ENCODE measurements around the gene NEK8.
"Not testable (repeated sequence)": the region's sequence is repeated elsewhere in the genome, so short reads cannot be mapped to it uniquely, and the experiment has no call there.

NEK8 gene

DNA sequence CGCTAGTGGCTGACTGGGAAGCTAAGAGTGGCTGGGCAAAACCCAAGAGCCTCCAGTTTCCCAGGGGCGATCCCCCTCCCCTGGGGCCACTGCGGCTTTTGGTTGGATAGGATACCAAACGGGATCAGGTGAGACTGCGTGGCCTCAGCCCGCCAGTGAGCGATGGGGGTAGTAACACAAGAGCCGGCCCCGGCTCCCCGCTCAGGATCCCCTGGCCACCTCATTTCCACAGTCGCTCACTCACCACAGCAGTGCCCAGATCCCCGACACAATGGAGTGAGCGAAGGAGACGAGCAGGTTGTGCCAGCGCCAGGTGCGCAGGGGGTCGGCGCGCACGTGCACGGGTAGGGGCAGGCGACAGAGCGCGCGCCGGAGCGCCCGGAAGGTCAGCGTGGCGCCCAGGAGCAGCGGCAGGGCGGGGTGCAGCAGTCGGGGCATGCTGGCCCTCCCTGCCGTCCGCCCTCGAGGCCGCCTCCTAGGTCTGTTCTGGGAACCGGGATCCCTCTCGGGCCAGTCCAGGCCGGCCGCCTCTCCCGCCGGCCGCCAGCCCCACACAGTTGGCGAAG is 2.8 kb upstream of the NEK8 start:
- peak in 1 of 5 donors; percentile 54 for DNase-seq

DNA sequence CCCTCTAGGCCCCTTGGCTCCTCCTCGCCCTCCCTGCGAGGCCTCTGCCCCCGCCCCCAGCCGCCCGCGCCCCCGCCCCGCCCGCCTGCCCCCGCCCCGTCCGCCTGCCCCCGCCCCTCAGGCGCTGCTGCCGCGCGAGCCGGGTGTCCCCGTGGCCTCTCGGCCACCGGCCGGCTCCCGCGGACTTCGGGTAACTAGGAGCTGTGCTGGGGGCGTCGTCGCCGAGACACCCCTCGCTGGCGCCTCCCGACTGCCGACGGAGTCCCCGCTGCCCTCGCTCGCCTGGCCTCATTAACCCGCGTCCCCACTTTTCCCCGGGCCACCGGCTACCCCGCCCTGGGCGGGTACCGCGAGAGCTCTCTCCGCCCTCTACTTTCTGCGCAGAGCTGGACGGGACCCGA is 2.4 kb upstream of the NEK8 start, which contains the start of gene TLCD1:
TLCD1 (minus strand) TSS at position 8 of the 401 bp plus-strand sequence. CDS start 136 bp downstream, outside the sequence.
- peak; percentile 42 to 79 (median 60) for DNase-seq

DNA sequence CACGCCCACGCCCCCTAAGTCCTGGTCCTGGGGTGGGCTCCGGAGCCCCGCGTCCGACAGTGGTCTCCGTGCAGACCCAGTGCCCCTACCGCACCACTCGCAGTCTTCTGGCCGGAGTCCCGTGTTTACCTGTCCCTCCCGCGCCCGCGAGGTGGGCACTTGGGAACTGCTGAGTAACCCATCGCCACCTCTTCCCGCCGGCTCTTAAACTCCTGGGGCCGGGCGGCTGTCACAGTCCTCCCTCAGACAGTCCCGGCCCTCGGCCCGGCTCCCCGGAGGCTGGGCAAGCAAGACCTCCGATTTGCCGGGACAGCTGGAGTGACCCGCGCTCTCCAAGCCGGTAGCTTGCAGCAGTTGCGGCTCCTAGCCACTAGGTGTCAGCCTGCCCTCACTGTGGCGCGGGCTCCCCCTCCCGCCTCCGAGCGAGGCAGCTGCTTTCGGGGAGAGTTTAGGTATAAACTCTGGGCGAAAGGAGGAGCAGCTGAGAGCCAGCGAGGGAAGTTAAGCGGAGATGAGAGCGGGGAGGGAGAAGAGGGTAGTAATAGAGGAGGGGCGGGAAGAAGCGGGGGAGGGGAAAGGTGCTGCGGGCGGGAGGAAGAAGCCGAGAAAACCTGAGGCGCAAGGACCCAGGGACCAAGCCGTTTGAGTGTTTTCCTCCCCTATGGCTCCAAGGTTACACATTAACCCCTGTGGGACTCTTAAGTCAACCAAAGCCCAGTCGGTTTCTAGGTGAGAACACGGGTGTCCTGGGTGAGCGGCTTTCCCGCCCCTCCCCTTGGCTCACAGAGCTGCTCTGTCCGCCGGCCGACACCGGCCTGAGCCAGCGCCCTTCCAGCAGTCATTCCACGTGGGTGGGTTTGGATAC is 1.7 kb upstream of the NEK8 start:
- peak; percentile 78 to 90 (median 87) for DNase-seq

DNA sequence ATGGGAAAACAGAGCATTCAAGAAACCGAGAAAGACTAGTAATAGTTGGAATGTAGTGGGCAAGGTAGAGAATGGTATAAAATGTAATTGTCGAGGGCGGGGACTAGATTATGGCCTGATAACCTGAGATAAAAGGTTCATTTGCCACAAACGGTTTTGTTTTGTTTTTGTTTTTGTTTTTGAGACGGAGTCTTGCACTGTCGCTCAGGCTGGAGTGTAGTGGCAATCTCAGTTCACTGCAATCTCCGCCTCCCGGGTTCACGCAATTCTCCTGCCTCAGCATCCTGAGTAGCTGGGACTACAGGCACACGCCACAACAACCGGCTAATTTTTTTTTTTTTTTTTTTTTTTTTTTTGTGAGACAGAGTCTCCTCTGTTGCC is 1.4 kb downstream of the NEK8 start:
- no peak for DNase-seq

DNA sequence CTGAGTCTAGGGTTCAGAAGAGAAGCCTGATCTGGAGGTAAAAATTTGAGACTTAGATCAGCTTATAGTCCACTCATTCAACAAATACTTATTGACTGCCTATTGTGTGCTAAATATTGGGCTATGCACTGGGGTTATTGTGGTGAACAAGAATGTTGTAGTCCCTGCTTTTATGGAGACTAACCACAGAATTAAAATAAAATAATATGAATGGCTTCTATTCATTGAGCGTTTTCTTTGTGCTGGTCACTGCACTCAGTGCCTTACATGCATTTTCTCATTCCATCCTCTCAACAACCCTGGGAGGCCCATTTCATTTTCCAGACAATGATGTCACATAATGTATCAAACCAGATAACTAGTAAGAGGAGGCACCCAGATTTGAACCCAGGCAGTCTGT is 4.8 kb downstream of the NEK8 start:
- DNase-seq: no peak

DNA sequence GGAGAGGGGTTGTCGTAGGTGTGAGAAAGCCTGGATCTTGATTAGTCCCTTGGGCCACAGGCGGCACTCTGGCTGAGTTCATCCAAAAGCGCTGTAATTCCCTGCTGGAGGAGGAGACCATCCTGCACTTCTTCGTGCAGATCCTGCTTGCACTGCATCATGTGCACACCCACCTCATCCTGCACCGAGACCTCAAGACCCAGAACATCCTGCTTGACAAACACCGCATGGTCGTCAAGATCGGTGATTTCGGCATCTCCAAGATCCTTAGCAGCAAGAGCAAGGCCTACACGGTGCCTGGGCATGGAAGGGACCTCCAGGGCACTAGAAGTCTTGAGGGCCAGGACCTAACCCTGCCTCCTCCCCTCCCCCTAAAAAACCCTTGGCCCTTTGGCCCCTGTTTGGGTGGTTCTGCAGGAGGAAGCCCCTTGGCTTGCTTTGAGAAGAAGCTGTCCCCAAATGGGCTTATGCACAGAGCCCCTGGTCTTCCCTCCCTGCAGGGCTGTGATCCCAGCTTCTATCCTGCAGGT is 6.2 kb downstream of the NEK8 start:
- no peak for DNase-seq

DNA sequence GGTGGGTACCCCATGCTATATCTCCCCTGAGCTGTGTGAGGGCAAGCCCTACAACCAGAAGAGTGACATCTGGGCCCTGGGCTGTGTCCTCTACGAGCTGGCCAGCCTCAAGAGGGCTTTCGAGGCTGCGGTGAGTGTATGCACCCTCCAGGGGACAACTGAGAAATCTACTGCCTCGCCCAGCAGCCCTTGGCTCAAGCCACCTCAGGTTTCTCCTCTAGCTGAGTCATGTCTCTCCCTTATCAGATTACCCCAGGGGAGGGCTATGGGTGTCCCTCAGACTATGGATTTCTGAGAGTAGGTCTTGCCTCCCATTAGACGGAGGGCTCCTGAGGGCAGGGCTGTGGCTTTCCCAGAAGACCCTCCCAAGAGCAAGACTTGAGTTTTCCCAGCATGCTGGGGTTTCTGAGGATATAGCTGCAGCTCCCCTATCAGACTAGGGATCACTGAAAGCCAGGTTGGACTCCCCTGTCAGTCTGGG is 6.7 kb downstream of the NEK8 start:
- DNase-seq: no peak

DNA sequence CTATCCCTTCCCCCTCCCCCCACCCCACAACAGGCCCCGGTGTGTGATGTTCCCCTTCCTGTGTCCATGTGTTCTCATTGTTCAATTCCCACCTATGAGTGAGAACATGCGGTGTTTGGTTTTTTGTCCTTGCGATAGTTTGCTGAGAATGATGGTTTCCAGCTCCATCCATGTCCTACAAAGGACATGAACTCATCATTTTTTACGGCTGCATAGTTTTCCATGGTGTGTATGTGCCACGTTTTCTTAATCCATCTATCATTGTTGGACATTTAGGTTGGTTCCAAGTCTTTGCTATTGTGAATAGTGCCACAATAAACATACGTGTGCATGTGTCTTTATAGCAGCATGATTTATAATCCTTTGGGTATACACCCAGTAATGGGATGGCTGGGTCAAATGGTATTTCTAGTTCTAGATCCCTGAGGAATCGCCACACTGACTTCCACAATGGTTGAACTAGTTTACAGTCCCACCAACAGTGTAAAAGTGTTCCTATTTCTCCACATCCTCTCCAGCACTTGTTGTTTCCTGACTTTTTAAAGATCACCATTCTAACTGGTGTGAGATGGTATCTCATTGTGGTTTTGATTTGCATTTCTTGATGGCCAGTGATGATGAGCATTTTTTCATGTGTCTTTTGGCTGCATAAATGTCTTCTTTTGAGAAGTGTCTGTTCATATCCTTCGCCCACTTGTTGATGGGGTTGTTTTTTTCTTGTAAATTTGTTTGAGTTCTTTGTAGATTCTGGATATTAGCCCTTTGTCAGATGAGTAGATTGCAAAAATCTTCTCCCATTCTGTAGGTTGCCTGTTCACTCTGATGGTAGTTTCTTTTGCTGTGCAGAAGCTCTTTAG is 7.6 kb downstream of the NEK8 start:
- not testable (repeated sequence) for DNase-seq

DNA sequence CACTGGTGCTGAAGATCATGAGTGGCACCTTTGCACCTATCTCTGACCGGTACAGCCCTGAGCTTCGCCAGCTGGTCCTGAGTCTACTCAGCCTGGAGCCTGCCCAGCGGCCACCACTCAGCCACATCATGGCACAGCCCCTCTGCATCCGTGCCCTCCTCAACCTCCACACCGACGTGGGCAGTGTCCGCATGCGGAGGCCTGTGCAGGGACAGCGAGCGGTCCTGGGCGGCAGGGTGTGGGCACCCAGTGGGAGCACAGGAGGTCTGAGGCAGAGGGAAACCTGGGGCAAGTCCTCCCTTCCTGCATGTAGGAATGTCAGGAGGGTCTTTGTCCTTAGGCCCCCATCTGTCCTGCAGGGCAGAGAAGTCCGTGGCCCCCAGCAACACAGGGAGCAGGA is 8.7 kb downstream of the NEK8 start:
- no peak for DNase-seq

DNA sequence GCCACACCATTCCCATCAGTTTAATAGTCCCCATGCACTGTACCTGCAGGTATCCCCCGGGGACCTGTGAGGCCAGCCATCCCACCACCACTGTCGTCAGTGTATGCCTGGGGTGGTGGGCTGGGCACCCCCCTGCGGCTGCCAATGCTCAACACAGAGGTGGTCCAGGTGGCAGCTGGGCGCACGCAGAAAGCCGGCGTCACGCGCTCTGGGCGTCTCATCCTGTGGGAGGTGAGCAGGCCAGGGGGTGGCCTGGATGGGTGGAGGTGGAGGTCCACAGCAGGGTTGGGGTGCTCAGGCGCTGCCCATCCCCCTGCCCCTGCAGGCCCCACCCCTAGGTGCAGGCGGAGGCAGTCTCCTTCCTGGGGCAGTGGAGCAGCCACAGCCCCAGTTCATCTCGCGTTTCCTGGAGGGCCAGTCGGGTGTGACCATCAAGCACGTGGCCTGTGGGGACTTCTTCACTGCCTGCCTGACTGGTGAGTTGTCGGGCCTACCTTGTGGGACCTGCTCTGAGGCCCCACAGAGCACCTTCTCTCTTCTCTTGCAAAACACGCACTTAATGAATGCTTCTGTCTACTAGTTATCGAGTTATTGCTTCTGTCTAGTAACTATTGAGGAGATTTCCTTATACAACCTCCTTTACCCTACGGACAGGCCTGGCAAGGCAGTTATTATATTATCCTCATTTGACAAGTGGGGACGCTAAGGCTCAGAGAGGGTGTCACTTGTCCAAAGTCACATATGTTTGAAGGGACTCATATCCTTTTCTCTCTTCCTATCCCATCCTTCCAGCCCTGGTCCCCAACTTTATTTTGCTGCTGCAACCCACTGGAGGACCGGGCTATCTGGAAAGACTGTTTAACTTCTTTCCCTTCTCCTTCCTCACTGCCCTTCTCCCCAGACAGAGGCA is 9.4 kb downstream of the NEK8 start:
- no peak for DNase-seq

DNA sequence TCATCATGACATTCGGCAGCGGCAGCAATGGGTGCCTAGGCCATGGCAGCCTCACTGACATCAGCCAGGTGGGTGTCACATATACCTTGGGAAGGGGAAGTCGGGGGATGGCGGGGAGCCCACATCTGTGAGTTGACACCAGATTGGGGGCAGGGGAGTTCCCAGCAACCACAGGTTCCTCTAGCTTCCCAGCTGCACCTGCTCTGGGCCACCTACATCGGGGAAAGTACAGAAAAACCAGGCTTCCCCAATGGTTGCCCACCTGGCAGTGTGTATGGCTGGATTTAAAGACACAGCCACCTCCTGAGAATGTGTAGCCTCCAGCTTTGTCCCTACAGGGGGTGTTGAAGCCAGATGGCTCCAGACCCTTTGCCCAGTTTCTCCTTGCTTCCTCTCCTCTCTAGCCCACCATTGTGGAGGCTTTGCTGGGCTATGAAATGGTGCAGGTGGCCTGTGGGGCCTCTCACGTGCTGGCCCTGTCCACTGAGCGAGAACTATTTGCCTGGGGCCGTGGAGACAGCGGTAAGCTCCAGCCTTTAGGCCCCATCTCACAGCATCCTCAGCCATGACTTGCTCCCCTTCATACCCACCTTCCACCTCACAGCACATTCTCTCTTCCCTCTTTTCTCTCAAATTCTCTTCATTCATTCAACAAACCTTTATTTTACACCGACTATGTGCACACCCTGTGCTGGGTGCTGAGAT is 10.2 kb downstream of the NEK8 start:
- peak in 1 of 5 donors; percentile 39 for DNase-seq

DNA sequence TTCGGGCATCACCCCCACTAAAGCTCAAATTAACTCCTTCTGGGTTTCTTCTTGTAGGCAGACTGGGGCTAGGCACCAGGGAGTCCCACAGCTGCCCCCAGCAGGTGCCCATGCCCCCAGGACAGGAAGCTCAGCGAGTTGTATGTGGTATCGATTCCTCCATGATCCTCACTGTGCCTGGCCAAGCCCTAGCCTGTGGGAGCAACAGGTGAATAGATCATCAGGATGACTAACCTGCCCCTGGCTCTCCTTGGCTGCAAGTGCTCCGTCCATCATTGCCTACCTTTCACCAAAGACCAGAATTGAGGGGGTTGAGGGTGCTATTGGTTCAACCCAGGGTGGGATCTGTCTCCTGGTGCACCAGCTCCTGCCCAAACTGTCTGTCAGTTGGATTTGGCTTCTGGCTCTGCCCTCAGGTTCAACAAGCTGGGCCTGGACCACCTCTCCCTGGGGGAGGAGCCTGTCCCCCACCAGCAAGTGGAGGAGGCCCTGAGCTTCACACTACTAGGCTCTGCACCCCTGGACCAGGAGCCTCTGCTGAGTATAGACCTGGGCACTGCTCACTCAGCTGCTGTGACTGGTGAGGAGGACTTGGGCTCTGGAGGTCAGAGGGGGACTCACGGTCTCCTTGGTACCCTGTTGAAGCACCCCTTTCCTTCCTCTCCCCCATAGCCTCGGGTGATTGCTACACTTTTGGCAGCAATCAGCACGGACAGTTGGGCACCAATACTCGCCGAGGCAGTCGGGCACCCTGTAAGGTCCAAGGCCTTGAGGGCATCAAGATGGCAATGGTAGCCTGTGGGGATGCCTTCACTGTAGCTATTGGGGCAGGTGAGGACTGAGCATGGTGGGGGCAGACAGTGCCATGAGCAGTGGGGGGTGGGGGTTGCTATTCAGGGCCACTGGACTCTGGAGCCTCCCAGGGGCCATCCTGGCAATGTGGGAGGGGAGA is 12.1 kb downstream of the NEK8 start:
- no peak for DNase-seq

DNA sequence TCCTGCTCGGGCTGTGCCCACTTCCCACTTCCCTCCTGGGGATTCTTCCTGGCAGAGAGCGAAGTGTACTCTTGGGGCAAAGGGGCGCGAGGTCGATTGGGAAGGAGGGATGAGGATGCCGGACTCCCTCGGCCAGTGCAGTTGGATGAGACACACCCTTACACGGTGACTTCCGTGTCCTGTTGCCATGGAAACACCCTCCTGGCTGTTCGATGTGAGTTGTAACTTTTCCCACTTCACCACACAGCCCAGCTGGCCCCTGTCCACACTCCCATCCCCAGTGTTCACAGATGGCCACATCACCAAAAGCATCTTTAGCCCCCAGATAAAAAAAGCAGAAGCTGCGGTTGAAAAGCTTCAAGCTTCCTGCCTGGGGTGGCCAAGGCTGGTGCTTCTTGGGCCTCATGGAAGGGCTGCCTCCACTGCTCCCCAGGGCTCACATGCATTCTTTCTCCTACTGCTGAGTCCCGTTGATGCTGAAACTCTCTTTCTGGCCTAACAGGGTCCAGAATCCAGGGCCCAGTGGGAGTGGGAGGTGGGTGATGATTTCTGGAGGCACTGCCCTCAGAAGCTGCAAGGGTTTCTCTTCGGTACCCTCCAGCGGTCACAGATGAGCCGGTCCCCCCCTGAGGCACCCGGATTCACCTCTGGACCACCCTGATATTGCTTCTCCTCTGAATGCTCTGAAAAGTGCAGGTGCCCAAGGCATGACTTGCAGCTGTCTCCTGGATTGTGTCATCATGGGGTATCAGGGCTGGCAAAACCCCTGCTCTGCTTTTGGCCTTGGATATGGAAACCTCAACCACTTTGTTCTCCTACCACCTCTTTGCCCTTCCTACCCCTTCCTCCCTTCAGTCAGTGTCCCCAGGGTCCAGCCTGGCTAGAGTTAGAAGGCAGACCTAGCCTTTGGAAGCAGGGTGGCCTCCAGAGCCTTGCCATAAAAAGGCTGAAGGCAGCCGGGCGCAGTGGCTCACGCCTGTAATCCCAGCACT is 13.1 kb downstream of the NEK8 start:
- no peak for DNase-seq

DNA sequence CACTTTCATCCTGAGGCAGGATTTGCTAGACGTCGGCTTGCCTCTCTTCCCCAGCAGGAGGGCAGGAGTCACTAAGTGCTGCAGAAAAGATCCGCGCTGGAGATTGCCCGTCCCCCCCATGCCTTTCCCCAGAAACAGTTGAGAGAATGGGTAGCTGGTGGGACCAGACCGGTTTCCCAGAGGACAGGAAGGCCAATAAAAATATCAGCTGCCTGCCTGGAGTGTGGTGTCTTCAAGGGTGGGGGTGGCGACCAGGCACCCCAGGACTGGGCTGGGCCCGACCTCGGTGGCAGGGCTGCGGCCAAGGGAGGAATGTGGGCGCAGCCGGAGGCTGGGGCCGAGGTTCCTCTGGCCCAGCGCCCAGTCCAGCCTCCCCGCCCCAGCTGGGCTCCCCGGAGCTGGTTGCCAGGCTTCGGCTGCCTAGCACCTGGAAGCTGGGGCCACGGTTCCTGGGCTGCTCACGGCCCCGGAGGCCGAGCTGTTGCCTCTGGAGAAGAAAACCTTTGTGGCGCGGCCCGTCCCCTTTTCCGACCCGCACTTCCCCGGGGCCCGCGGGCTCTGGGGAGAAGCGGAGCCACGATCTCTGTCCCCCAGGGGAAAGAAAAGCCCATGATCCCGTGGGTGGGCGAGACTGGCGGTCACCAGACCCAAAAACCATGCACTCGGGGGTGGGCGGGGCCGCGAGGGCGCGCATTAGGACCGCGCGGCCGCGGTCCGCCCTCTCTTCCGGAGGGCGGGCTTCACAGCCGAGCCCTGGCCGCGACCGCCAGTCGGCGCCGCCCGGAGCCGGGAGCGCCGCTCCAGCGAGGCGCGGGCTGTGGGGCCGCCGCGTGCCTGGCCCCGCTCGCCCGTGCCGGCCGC is 14.9 kb downstream of the NEK8 start, which contains the start of gene TRAF4:
TRAF4 (plus strand) TSS at position 769 of the 861 bp plus-strand sequence. CDS start 102 bp downstream, outside the sequence.
- peak; percentile 49 to 80 (median 67) for DNase-seq

DNA sequence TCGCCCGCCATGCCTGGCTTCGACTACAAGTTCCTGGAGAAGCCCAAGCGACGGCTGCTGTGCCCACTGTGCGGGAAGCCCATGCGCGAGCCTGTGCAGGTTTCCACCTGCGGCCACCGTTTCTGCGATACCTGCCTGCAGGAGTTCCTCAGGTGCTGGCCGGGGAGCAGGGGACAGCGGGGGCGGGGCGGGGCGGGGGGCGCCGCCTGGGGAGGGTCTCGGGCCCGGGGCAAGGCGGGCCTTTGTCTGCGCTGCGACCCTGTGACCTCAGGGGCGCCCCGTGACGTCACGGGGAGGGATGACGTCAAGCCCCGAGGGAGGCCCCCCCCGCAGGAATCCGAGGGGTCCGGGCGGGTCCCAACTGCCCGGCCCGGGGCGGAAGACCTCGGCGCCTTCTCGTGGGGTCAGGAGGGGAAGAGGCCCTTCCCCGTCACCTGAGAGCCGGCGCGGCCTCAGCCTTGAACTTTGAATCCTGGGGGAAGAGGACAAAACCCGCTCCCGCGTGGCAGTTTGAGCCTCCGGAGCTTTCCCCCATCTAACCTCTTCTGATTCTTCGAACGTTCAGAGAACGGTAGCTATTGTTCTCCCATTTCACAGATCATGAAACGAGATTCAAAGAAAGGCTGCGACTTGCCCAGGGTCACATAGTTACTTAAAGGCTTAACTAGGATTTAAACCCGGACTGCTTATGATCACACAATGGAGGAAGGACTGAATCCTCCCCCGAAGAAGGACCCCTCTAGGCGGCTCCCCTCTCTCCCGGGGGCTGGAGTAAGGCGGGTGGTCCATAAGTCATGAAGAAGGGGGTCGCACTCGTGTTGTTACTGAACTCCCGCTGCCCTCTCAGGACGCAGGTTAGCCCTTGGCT is 15.8 kb downstream of the NEK8 start:
- DNase-seq: peak; percentile 48 to 78 (median 62)
